HG03066 (cell line): ENCODE measurements around the gene PGM2L1.
"Not testable (repeated sequence)": the region's sequence is repeated elsewhere in the genome, so short reads cannot be mapped to it uniquely, and the experiment has no call there.

ENCODE experiments used
- ATAC-seq: cut with Tn5 transposase; IDR thresholded peaks from one replicate; pipeline ENCODE4 v1.9.1; 2021; ENCODE audit warnings: low read depth; ENCODE audit not compliant: unreplicated experiment

PGM2L1 gene

DNA sequence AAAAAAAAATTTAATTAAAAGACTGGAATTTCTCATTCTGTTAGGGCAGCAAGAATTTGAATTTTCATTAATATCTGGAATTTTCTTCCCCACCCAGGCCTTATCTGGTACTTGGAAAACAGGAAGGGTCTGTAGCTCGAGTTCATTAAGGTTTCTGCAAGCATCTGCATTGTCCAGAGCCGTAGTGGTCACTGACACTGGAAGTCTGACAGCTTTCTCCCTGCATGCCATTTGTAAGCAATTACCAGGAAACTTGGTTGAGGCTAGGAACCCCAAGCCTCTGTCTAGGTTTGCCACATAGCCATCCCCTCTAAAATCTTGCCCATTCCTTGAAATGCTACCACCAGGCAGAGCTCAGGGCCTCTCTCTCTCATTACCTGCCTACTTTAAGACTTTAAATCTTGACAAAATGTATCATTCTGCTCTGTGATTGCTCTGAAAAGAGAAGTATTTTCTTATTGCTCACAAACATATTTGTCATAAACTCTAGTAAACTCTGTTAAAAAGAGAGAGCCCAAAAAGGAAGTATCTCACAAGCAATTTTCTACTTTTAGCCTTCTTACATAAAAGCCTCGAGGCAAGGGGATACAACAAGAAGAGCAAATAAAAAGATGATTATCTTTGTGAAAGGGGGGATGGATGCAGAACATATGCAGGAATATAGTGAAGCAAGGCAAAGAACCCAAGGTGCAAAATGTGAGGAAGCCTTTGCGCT lies 5.5 kb upstream of the PGM2L1 start:
- no peak for ATAC-seq

GRCh38 chr11:74400606-74401005 lies 2.4 kb upstream of the PGM2L1 start:
- no peak for ATAC-seq

- no peak for ATAC-seq
These were observed 561 bp downstream of the PGM2L1 start for GRCh38 chr11:74397501-74398243.

GRCh38 chr11:74392256-74392655 lies 6.0 kb downstream of the PGM2L1 start:
- ATAC-seq, result no peak

GRCh38 chr11:74391193-74391592 lies 7.0 kb downstream of the PGM2L1 start:
- no peak for ATAC-seq

- ATAC-seq, result no peak
These were observed 7.5 kb downstream of the PGM2L1 start for GRCh38 chr11:74390697-74391096.

GRCh38 chr11:74388678-74389327 lies 9.4 kb downstream of the PGM2L1 start:
- no peak for ATAC-seq

DNA sequence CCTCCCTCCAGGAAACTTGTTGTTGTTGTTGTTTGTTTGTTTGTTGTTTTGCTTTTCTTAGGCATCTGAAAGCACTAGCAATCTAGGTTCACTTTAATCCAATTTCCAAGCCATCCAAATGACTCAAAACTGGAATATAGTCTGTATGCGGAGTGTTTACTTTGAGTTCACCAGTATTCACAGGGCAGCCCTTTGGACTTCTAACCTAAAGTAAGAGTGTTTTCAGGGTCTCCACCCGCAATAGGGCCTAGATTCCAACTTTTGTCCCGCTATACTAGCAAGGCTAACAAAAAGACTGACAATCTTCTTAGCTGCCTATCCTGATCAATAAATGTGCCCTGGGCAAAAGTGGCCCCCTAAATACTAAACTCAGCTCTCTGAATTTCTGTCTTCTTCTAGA lies 13.6 kb downstream of the PGM2L1 start:
- no peak for ATAC-seq

DNA sequence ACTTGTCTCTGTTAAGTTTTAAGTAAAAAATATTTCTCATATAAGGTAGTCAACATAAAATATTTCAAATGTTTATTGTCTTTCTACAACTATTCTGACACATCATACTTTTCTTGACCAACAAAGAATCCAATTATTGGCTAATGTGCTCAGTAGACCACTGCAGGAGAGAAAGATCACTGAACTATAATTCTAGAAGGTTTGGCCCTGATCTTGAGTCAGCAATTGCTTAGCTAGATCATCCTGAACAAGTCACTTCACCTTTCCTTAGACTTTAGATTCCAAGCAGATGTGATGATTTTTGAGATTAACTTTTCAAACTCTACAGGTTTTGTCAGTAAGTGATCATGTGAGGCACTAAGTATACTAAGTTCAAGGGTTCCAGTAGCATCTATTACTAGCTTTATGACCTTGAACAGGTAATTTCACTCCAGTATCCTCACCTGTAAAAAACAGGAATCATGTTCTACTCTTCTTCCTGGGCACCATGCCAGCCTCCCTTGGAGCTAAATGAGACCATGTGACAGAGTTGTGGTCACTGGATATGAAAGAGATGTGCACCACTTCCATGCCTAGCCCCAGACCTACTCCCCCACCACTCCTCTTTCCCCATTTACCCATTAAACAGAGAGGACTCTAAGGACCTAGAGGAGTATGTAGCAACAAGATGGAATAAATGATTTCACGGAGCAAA lies 17.3 kb downstream of the PGM2L1 start:
- ATAC-seq, result no peak

DNA sequence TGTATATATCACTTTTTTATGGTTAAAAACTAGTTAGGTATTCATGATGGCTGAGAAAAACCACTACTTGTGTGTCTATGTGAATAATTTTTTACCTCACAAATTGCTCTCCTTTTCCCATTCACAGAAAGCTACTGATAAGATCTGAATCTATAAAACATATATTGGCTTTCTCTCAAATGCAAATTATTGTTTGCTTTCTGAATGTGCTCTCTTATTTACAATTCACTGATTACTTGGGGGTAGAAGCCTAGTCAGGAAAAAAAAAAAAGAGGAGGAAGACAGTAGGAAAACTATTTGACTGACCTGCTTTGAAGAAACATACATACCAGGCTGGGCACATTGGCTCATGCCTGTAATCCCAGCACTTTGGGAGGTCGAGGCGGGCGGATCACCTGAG lies 20.5 kb downstream of the PGM2L1 start:
- ATAC-seq, result no peak

GRCh38 chr11:74373382-74373781 lies 24.9 kb downstream of the PGM2L1 start:
- ATAC-seq, result no peak

- ATAC-seq, result no peak
These were observed 26.8 kb downstream of the PGM2L1 start for GRCh38 chr11:74371269-74372052.

GRCh38 chr11:74370123-74370522 lies 28.1 kb downstream of the PGM2L1 start:
- no peak for ATAC-seq

- ATAC-seq, result no peak
These were observed 30.4 kb downstream of the PGM2L1 start for GRCh38 chr11:74367881-74368280.

DNA sequence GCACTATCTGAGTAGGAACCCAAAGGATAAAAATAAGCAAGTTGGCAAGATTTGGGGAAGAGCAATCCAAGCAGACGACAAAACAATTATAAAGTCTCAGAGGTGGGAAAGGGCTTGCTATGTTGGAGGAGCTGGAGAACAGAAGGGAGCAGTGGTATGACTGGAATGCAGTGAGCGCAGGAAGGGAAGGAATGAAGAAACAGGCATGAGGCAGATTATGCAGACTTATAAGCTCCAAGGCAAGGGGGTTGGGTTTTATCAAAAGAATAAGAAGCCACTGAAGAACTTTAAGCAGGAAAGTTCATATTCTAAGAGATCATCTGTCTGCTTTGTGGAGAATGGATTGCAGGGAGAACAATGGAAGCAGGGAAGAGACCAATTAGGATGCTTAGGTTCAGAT lies 31.7 kb downstream of the PGM2L1 start:
- ATAC-seq, result no peak

DNA sequence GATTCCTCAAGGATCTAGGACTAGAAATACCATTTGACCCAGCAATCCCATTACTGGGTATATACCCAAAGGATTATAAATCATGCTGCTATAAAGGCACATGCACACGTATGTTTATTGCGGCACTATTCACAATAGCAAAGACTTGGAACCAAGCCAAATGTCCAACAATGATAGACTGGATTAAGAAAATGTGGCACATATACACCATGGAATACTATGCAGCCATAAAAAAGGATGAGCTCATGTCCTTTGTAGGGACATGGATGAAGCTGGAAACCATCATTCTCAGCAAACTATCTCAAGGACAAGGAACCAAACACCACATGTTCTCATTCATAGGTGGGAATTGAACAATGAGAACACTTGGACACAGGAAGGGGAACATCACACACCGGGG lies 32.4 kb downstream of the PGM2L1 start:
- not testable (repeated sequence) for ATAC-seq

GRCh38 chr11:74357449-74357848 lies 40.8 kb downstream of the PGM2L1 start:
- ATAC-seq, result no peak

- no peak for ATAC-seq
These were observed 42.6 kb downstream of the PGM2L1 start for GRCh38 chr11:74355626-74356025.

GRCh38 chr11:74354036-74354435 lies 44.2 kb downstream of the PGM2L1 start:
- ATAC-seq, result no peak

DNA sequence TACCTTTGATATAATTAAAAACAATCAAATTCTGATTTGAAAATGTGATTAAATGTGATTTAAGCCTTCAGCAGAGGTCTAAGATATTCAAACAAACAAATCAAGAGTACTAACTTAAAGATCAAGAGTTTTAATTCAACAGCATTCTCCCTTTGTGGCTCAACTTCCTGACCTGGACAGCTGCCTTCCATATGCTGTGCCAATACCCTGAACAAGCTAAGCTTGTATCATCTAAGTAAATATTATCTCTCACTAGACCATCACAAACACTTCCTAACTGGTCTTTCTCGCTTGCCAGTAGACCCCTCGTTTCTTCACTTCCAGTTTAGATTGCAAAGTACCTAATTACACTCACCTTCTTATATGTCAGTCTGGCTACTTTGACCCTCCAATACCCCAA lies 50.9 kb downstream of the PGM2L1 start:
- no peak for ATAC-seq
